ENCODE data around the gene GLT8D2.

DNA sequence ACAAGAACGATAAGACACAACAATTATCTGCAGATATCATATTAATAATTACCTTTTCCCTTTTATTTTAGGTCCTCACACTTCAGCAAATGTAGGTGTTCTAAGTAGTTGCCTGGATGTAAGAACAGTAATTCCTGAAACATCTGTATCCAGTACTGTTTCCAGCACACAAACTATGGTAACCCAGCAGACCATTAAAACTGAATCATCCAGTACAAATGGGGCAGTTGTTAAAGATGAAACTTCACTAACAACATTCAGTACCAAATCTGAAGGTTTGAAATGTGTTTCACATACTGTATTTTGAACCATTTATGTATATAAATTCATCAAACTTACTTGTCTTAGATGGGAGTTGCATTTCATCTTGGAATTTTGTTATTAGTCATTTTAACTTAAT lies 45.3 kb upstream of the GLT8D2 start:
- TF ChIP-seq, protein P1, sequence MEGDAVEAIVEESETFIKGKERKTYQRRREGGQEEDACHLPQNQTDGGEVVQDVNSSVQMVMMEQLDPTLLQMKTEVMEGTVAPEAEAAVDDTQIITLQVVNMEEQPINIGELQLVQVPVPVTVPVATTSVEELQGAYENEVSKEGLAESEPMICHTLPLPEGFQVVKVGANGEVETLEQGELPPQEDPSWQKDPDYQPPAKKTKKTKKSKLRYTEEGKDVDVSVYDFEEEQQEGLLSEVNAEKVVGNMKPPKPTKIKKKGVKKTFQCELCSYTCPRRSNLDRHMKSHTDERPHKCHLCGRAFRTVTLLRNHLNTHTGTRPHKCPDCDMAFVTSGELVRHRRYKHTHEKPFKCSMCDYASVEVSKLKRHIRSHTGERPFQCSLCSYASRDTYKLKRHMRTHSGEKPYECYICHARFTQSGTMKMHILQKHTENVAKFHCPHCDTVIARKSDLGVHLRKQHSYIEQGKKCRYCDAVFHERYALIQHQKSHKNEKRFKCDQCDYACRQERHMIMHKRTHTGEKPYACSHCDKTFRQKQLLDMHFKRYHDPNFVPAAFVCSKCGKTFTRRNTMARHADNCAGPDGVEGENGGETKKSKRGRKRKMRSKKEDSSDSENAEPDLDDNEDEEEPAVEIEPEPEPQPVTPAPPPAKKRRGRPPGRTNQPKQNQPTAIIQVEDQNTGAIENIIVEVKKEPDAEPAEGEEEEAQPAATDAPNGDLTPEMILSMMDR (IDR thresholded peaks at IDR 0.05 in 8 of 11, conservative IDR thresholded peaks at IDR 0.05 in 3 of 11) = no peak
- no peak for TF ChIP-seq POLR2A (IDR thresholded peaks at IDR 0.05)
